Measurements from ENCODE around the gene APPBP2. TPM values are rescaled to one million over a fixed set of nuclear protein-coding genes. Genes with fewer than 3 reads are reported as not detected.

APPBP2 gene
- total RNA-seq, 1 donor from 2014 or later = 23.4 TPM

DNA sequence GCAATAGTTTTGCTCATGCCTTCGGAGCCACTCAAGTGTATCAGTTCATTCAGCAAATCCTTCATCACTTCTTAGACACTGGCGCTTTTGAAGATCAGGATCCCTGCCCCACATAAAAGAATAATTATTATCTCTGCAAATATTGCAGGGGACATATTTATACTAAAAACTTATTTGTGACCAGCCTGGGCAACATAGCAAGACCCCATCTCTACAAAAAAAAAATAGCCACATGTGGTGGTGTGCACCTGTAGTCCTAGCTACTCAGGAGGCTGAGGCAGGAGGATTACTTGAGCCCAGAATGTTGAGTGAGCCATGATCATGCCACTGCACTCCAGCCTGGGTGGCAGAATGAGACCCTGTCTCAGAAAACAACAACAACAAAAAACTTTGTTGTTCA lies 1.7 kb upstream of the APPBP2 start:
- H3K36me3 ChIP-seq (ENCODE audit: control insufficient read depth, insufficient read depth, low read length) = no peaks in the 10 kb centered on the region
- no peak for TF ChIP-seq CTCF (IDR thresholded peaks at IDR 0.05; ENCODE audit: insufficient read depth, low read length, poor library complexity, severe bottlenecking)
- H3K4me3 ChIP-seq (ENCODE audit: low read depth, low read length) = no peak overlapping the region
- H3K27me3 ChIP-seq (ENCODE audit: control insufficient read depth, insufficient read depth, low read length) = no peaks in the 10 kb centered on the region
- DNase-seq (ENCODE audit: low read depth) = no peak

DNA sequence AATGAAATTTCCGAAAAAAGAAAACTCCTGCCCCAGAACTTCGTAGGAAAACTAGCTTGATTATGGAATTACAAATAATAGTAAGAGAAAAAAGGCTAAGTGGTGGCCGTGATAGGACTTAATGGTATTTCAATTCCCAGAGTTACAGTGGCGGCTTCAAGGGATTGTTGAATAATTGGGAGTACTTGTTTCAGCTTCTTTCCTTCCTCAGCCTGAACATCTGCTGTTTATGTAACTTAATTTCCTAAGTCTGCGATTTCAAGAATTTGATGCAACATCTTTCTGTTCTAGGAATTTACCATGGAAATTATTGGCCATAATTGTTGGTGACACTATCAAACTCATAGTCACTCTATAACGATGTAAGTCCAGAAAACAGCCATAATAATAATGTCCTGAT lies 684 bp upstream of the APPBP2 start:
- no peak for TF ChIP-seq CTCF (IDR thresholded peaks at IDR 0.05; ENCODE audit: insufficient read depth, low read length, poor library complexity, severe bottlenecking)
- H3K27me3 ChIP-seq (ENCODE audit: control insufficient read depth, insufficient read depth, low read length) = no peaks in the 10 kb centered on the region
- DNase-seq (ENCODE audit: low read depth) = no peak
- peak overlapping the region; percentile 77 for H3K4me3 ChIP-seq (ENCODE audit: low read depth, low read length)
- no peaks in the 10 kb centered on the region for H3K36me3 ChIP-seq (ENCODE audit: control insufficient read depth, insufficient read depth, low read length)

DNA sequence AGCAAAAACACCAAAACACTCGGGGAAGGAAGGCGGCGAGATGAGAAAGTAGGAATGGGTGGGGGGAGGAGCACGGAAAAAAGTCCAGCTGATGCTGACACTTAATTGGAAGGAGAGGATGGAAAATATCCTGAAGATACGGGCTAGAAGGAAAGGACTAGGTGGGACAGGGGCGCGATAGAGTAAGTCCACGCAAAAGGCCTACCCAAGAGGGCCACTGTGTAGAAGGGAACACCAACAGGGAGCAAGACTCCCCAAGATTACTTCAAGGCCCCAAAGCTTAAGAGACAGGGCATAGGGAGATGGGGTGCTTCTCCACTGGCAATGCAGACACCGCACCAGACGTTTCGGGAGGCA lies 736 bp downstream of the APPBP2 start:
- Histone ChIP-seq H3K4me3 (ENCODE audit: low read depth, low read length) (peak overlapping the region; percentile 77), H3K27me3 (ENCODE audit: control insufficient read depth, insufficient read depth, low read length) (no peaks in the 10 kb centered on the region), H3K36me3 (ENCODE audit: control insufficient read depth, insufficient read depth, low read length) (no peaks in the 10 kb centered on the region)
- DNase-seq (ENCODE audit: low read depth) = no peak
- no peak for TF ChIP-seq CTCF (IDR thresholded peaks at IDR 0.05; ENCODE audit: insufficient read depth, low read length, poor library complexity, severe bottlenecking)

DNA sequence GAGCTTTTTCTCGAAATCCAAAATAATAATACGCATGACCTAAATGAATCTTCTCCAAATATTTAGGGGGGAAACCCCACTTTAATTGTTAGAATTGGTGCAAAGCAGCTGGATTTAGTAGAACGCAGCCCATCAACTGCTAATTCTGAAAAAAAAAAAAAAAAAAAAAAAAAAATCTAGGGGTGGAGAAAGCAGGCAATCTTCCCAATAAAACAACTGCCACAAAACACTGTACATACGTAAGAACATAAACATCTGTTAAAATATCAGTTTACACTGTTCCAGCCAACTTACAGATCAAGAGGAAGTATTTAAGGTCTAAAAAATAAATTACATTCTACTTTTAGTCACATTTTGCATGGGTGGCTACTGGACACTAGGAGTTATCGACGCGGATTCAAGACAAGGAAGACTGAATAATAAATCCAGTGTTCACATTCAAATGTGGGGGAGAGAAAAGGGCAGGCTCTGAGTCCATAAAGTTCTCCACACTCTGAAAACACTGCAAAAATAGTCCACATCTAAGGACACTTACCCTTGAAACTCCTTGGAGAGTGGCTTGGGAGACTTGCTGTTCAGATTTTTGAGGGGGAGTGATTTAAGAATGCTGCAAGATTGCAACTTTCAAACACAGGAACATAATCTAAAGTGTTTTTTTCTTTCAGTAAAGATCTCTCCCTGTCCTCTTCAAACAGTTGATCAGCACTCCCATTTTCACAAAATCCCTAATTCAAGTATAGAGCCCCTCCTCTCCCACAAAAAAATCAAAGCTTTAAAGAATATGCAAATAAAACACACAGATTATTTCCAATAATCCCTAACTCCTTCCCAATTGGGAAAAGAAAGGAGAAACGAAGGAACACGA lies 1.3 kb downstream of the APPBP2 start:
- H3K4me3 ChIP-seq (ENCODE audit: low read depth, low read length) = peak overlapping the region; percentile 77
- no peaks in the 10 kb centered on the region for H3K27me3 ChIP-seq (ENCODE audit: control insufficient read depth, insufficient read depth, low read length)
- TF ChIP-seq CTCF (IDR thresholded peaks at IDR 0.05; ENCODE audit: insufficient read depth, low read length, poor library complexity, severe bottlenecking) = no peak
- no peak for DNase-seq (ENCODE audit: low read depth)
- H3K36me3 ChIP-seq (ENCODE audit: control insufficient read depth, insufficient read depth, low read length) = no peaks in the 10 kb centered on the region

GRCh38 chr17:60523822-60524221 lies 2.2 kb downstream of the APPBP2 start:
- Histone ChIP-seq H3K27me3 (ENCODE audit: control insufficient read depth, insufficient read depth, low read length) (no peaks in the 10 kb centered on the region), H3K4me3 (ENCODE audit: low read depth, low read length) (peak overlapping the region; percentile 77), H3K36me3 (ENCODE audit: control insufficient read depth, insufficient read depth, low read length) (no peaks in the 10 kb centered on the region)
- DNase-seq (ENCODE audit: low read depth) = no peak
- no peak for TF ChIP-seq CTCF (IDR thresholded peaks at IDR 0.05; ENCODE audit: insufficient read depth, low read length, poor library complexity, severe bottlenecking)
